ENCODE data around the gene VAMP2. TPM values are rescaled to one million over a fixed set of nuclear protein-coding genes. Genes with fewer than 3 reads are reported as not detected.

The VAMP2 gene
- total and polyA plus RNA-seq, 9 of the 15 experiments (the other 6 are each of a cell fraction or from before 2014, with no cell fraction given) = 2.3 to 31.8 (median 6.0) TPM

DNA sequence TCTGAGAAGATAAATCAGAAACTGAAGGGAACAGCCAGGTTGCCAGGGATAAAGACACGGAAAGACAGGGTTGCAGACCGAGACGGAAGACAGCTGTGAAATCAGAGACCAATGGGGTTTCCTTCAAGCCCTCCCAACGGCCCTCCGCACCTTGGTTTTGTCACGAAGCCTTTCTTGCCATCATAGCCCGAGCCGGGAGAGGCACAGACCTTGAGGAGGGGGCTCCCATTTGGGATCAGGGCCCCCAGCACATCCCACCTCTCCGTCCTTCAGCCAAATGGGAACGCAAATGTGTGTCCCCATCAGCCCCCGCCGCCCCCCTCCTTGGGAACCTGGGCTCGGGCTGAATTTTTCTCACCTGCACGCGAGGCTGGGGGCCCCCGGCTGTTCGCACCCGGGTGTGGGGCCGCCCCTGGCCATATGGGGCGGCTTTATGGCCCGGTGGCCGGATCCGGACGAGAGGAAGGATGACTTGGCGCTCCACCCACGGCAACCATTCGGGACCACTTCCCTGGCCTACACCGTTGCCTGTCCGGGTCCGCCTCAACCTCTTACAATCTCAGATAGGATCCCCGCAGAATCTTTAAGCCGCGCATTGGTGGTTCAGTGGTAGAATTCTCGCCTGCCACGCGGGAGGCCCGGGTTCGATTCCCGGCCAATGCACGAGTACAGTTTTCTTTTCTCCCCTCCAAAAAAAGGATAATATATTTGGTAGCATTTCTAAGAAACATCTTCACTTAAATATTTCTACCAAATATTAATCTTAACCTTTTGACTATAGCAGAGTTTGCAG lies 37.4 kb downstream of the VAMP2 start (continued):
- TF ChIP-seq, protein P1, sequence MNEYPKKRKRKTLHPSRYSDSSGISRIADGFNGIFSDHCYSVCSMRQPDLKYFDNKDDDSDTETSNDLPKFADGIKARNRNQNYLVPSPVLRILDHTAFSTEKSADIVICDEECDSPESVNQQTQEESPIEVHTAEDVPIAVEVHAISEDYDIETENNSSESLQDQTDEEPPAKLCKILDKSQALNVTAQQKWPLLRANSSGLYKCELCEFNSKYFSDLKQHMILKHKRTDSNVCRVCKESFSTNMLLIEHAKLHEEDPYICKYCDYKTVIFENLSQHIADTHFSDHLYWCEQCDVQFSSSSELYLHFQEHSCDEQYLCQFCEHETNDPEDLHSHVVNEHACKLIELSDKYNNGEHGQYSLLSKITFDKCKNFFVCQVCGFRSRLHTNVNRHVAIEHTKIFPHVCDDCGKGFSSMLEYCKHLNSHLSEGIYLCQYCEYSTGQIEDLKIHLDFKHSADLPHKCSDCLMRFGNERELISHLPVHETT (CRISPR knock-in tag; conservative IDR thresholded peaks at IDR 0.05 in 1 of 2, IDR thresholded peaks at IDR 0.05 in 1 of 2) = no peak
- TF ChIP-seq EP400 (IDR thresholded peaks at IDR 0.05) = 0 out of 2 replicates have a peak, but pooled peaks have one; percentile 20
- no peak for TF ChIP-seq ZNF707 (CRISPR knock-in tag; conservative IDR thresholded peaks at IDR 0.05)
- no peak for TF ChIP-seq CCAR2 (IDR thresholded peaks at IDR 0.05; ENCODE audit: low read depth, low read length)
- no peak for TF ChIP-seq FOSL1 (tag; conservative IDR thresholded peaks at IDR 0.05)
- no peak for TF ChIP-seq SNIP1 (IDR thresholded peaks at IDR 0.05; ENCODE audit: low read depth)
- no peak for TF ChIP-seq ZNF764 (CRISPR knock-in tag; IDR thresholded peaks at IDR 0.05; ENCODE audit: low read depth)
- TF ChIP-seq, protein P2, sequence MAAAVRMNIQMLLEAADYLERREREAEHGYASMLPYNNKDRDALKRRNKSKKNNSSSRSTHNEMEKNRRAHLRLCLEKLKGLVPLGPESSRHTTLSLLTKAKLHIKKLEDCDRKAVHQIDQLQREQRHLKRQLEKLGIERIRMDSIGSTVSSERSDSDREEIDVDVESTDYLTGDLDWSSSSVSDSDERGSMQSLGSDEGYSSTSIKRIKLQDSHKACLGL (CRISPR knock-in tag; IDR thresholded peaks at IDR 0.05; ENCODE audit: borderline replicate concordance, poor library complexity, severe bottlenecking) = no peak
- TF ChIP-seq PHB (CRISPR knock-in tag; IDR thresholded peaks at IDR 0.05) = no peak
- no peak for TF ChIP-seq HNRNPLL (IDR thresholded peaks at IDR 0.05; ENCODE audit: low read depth, low read length, poor library complexity, severe bottlenecking)
- TF ChIP-seq HDAC6 (IDR thresholded peaks at IDR 0.05; ENCODE audit: low read depth, low read length) = no peak
- TF ChIP-seq, protein P3, sequence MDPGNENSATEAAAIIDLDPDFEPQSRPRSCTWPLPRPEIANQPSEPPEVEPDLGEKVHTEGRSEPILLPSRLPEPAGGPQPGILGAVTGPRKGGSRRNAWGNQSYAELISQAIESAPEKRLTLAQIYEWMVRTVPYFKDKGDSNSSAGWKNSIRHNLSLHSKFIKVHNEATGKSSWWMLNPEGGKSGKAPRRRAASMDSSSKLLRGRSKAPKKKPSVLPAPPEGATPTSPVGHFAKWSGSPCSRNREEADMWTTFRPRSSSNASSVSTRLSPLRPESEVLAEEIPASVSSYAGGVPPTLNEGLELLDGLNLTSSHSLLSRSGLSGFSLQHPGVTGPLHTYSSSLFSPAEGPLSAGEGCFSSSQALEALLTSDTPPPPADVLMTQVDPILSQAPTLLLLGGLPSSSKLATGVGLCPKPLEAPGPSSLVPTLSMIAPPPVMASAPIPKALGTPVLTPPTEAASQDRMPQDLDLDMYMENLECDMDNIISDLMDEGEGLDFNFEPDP (CRISPR knock-in tag; IDR thresholded peaks at IDR 0.05) = no peak
- TF ChIP-seq, protein P4, sequence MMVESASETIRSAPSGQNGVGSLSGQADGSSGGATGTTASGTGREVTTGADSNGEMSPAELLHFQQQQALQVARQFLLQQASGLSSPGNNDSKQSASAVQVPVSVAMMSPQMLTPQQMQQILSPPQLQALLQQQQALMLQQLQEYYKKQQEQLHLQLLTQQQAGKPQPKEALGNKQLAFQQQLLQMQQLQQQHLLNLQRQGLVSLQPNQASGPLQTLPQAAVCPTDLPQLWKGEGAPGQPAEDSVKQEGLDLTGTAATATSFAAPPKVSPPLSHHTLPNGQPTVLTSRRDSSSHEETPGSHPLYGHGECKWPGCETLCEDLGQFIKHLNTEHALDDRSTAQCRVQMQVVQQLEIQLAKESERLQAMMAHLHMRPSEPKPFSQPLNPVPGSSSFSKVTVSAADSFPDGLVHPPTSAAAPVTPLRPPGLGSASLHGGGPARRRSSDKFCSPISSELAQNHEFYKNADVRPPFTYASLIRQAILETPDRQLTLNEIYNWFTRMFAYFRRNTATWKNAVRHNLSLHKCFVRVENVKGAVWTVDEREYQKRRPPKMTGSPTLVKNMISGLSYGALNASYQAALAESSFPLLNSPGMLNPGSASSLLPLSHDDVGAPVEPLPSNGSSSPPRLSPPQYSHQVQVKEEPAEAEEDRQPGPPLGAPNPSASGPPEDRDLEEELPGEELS (CRISPR knock-in tag; IDR thresholded peaks at IDR 0.05; ENCODE audit: borderline replicate concordance) = no peak
- no peak for TF ChIP-seq RFX7 (CRISPR knock-in tag; IDR thresholded peaks at IDR 0.05)
- TF ChIP-seq, protein P5, sequence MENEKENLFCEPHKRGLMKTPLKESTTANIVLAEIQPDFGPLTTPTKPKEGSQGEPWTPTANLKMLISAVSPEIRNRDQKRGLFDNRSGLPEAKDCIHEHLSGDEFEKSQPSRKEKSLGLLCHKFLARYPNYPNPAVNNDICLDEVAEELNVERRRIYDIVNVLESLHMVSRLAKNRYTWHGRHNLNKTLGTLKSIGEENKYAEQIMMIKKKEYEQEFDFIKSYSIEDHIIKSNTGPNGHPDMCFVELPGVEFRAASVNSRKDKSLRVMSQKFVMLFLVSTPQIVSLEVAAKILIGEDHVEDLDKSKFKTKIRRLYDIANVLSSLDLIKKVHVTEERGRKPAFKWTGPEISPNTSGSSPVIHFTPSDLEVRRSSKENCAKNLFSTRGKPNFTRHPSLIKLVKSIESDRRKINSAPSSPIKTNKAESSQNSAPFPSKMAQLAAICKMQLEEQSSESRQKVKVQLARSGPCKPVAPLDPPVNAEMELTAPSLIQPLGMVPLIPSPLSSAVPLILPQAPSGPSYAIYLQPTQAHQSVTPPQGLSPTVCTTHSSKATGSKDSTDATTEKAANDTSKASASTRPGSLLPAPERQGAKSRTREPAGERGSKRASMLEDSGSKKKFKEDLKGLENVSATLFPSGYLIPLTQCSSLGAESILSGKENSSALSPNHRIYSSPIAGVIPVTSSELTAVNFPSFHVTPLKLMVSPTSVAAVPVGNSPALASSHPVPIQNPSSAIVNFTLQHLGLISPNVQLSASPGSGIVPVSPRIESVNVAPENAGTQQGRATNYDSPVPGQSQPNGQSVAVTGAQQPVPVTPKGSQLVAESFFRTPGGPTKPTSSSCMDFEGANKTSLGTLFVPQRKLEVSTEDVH (IDR thresholded peaks at IDR 0.05; ENCODE audit: low read depth, partially characterized antibody) = peak; percentile 53
- no peak for TF ChIP-seq MTF1 (CRISPR knock-in tag; IDR thresholded peaks at IDR 0.05; ENCODE audit: borderline replicate concordance)
- TF ChIP-seq MTA2 (IDR thresholded peaks at IDR 0.05; ENCODE audit: low read depth) = no peak
